Panc1 (cell line): Measurements from ENCODE around the gene TMEM134.

ENCODE experiments used
- POLR2AphosphoS5 ChIP-seq: IDR thresholded peaks from 2 replicates; pipeline ENCODE4 v1.6.1; 2012; ENCODE audit warnings: mild to moderate bottlenecking, low read depth, low read length, moderate library complexity
- REST ChIP-seq, 2 experiments: IDR thresholded peaks; 2 replicates each; pipeline ENCODE4 v1.6.1; 2011 to 2012; ENCODE audit warnings: low read depth in 2 of 2, control low read depth in 1 of 2, low read length in 1 of 2, mild to moderate bottlenecking in 1 of 2, moderate library complexity in 1 of 2; ENCODE audit not compliant: insufficient read depth in 1 of 2
- TF ChIP-seq, protein P1 (sequence below): fragments of 450-650 bp; IDR thresholded peaks from 2 replicates; pipeline ENCODE4 v1.5.1; 2017; ENCODE audit warnings: mild to moderate bottlenecking

- TF ChIP-seq, protein P1, sequence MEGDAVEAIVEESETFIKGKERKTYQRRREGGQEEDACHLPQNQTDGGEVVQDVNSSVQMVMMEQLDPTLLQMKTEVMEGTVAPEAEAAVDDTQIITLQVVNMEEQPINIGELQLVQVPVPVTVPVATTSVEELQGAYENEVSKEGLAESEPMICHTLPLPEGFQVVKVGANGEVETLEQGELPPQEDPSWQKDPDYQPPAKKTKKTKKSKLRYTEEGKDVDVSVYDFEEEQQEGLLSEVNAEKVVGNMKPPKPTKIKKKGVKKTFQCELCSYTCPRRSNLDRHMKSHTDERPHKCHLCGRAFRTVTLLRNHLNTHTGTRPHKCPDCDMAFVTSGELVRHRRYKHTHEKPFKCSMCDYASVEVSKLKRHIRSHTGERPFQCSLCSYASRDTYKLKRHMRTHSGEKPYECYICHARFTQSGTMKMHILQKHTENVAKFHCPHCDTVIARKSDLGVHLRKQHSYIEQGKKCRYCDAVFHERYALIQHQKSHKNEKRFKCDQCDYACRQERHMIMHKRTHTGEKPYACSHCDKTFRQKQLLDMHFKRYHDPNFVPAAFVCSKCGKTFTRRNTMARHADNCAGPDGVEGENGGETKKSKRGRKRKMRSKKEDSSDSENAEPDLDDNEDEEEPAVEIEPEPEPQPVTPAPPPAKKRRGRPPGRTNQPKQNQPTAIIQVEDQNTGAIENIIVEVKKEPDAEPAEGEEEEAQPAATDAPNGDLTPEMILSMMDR = no peak
- TF ChIP-seq POLR2AphosphoS5 (no peak), REST (IDR thresholded peaks at IDR 0.05; ENCODE audit: insufficient read depth in 1 of 2, low read depth in 2 of 2, low read length in 1 of 2) (no peak)
Observed at GRCh38 chr11:67452141-67452952, 16.7 kb downstream of the TMEM134 start, which contains the start of gene GPR152.
